ENCODE results near the gene KRT74. TPM values are rescaled to one million over a fixed set of nuclear protein-coding genes. Genes with fewer than 3 reads are reported as not detected.
"Not testable (repeated sequence)": the region's sequence is repeated elsewhere in the genome, so short reads cannot be mapped to it uniquely, and the experiment has no call there.

The KRT74 gene
- total RNA-seq, 1 donor from 2014 or later = not detected

DNA sequence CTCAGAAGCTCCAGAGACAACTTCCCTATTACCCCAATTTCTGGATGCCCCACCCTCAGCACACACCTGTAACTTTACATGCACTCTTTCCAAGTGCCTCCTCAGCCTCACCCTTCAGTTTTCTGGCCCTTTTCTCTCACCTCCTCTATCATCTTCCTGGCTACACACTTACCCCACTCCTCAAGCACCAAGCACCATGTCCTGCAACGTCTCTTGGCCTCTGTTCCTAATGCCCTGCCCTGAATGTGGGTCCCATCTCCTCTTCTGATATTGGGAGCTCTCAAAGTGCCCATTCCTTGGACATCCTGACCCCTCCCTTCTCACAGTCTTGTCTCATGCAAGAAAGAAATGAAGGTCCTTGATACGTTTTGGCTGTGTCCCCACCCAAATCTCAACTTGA, 26.4 kb upstream of the KRT74 start:
- Mint-ChIP-seq H3K36me3 (ENCODE audit: insufficient read depth) (no peaks in the 10 kb centered on the region), H3K27ac (no peak overlapping the region), H3K4me1 (ENCODE audit: low read depth) (peaks cover 5% of the 10 kb centered on the region), H3K27me3 (peaks cover 57% of the 10 kb centered on the region), H3K4me3 (ENCODE audit: low read depth) (no peak overlapping the region), H3K9me3 (ENCODE audit: low read depth) (no peaks in the 10 kb centered on the region)
- TF ChIP-seq, protein P1, sequence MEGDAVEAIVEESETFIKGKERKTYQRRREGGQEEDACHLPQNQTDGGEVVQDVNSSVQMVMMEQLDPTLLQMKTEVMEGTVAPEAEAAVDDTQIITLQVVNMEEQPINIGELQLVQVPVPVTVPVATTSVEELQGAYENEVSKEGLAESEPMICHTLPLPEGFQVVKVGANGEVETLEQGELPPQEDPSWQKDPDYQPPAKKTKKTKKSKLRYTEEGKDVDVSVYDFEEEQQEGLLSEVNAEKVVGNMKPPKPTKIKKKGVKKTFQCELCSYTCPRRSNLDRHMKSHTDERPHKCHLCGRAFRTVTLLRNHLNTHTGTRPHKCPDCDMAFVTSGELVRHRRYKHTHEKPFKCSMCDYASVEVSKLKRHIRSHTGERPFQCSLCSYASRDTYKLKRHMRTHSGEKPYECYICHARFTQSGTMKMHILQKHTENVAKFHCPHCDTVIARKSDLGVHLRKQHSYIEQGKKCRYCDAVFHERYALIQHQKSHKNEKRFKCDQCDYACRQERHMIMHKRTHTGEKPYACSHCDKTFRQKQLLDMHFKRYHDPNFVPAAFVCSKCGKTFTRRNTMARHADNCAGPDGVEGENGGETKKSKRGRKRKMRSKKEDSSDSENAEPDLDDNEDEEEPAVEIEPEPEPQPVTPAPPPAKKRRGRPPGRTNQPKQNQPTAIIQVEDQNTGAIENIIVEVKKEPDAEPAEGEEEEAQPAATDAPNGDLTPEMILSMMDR (IDR thresholded peaks at IDR 0.05; ENCODE audit: unreplicated experiment) = no peak
- DNase-seq (ENCODE audit: low spot score, unreplicated experiment) = no peak

DNA sequence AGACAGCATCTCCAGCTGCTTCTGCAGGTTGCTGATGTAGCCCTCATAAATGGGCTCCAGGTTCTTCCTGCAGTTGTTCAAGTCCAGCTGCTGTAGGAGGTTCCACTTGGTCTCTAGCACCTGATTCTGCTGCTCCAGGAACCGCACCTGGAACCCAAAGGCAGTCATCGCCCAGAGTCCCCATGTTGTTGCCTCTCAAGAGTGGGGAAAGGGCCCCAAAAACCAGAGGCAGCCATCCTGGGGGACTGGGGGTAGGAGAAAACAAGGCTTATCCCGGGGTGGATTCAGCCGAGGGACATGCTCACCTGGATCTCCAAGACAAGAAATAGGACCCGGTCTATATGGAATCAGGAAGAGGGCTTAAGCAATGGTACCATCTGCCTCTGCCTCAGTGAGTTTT, 25.3 kb upstream of the KRT74 start:
- TF ChIP-seq, protein P1 (IDR thresholded peaks at IDR 0.05; ENCODE audit: unreplicated experiment) = no peak
- no peak overlapping the region for H3K4me3 Mint-ChIP-seq (ENCODE audit: low read depth)
- H3K27me3 Mint-ChIP-seq = peaks cover 57% of the 10 kb centered on the region
- H3K27ac Mint-ChIP-seq = no peak overlapping the region
- H3K36me3 Mint-ChIP-seq (ENCODE audit: insufficient read depth) = no peaks in the 10 kb centered on the region
- H3K4me1 Mint-ChIP-seq (ENCODE audit: low read depth) = peaks cover 5% of the 10 kb centered on the region
- no peak for DNase-seq (ENCODE audit: low spot score, unreplicated experiment)
- no peaks in the 10 kb centered on the region for H3K9me3 Mint-ChIP-seq (ENCODE audit: low read depth)

DNA sequence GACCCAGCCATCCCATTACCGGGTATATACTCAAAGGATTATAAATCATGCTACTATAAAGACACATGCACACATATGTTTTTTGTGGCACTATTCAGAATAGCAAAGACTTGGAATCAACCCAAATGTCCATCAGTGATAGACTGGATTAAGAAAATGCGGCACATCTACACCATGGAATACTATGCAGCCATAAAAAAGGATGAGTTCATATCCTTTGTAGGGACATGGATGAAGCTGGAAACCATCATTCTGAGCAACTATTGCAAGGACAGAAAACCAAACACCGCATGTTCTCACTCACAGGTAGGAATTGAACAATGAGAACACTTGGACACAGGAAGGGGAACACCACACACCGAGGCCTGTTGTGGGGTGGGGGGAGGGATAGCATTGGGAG, 20.6 kb upstream of the KRT74 start:
- DNase-seq (ENCODE audit: low spot score, unreplicated experiment); H3K9me3 Mint-ChIP-seq (ENCODE audit: low read depth); H3K4me1 Mint-ChIP-seq (ENCODE audit: low read depth); H3K4me3 Mint-ChIP-seq (ENCODE audit: low read depth); H3K36me3 Mint-ChIP-seq (ENCODE audit: insufficient read depth); H3K27ac Mint-ChIP-seq: not testable (repeated sequence)
- peaks cover 45% of the 10 kb centered on the region for H3K27me3 Mint-ChIP-seq

DNA sequence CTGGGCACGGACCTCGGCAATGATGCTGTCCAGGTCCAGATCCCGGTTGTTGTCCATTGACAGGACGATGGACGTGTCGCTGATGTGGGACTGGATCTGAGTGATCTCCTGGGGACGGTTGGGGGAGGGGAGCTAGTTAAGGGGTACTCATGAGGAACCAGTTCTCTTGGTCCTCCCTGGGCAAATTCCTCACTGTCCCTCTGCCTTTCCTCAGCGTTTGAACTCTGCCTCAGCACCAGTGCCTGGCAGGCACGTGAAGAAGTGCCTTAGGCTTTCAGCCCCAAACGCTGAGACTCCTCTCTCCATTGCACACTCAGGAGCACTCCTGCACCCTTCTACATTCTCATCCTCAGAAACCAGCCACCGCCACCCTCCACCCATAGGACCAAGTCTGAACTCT, 17.9 kb upstream of the KRT74 start:
- Mint-ChIP-seq H3K9me3 (ENCODE audit: low read depth) (no peaks in the 10 kb centered on the region), H3K27me3 (peaks cover 40% of the 10 kb centered on the region), H3K36me3 (ENCODE audit: insufficient read depth) (no peaks in the 10 kb centered on the region), H3K4me3 (ENCODE audit: low read depth) (no peak overlapping the region), H3K4me1 (ENCODE audit: low read depth) (peaks cover 5% of the 10 kb centered on the region), H3K27ac (no peak overlapping the region)
- TF ChIP-seq, protein P1 (IDR thresholded peaks at IDR 0.05; ENCODE audit: unreplicated experiment) = no peak
- no peak for DNase-seq (ENCODE audit: low spot score, unreplicated experiment)

DNA sequence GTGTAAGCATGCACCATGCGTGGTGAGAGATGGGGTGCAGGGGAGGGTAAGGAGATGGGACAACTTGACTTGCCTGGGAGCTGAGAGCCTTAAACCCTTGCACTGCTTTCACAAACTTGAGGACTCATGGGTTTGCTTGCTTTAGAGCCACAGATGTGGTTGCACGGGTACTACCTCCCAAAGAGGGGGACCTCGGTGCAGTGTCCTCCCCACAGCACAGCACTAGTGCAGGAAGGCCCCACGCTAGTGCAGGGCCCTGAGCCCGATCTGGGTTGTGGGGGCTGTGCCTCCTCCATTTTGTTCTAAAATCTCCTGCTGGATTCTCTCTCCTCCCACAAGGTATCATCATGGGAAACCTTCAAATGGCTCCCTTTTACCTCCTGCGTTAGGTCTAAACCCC, 16.4 kb upstream of the KRT74 start:
- TF ChIP-seq, protein P1 (IDR thresholded peaks at IDR 0.05; ENCODE audit: unreplicated experiment) = no peak
- DNase-seq (ENCODE audit: low spot score, unreplicated experiment) = no peak
- Mint-ChIP-seq H3K36me3 (ENCODE audit: insufficient read depth) (no peaks in the 10 kb centered on the region), H3K4me1 (ENCODE audit: low read depth) (no peaks in the 10 kb centered on the region), H3K4me3 (ENCODE audit: low read depth) (no peak overlapping the region), H3K27me3 (peaks cover 52% of the 10 kb centered on the region), H3K27ac (no peak overlapping the region), H3K9me3 (ENCODE audit: low read depth) (no peaks in the 10 kb centered on the region)

DNA sequence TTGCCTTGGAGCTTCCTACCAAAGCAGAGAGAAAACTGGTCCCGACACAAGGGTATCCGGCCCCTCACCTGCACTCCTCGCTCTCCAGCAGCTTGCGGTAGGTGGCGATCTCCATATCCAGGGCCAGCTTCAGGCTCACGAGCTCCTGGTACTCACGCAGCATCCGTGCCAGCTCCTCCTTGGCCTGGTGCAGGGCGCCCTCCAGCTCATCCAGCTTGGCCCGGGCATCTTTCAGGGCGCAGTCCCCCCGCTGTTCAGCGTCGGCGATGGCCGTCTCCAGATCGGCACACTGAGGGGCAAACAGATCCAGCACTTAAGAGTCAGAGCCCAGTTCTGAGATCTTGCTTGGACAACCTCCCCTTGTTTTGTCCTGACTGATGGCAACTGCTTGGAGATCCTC, 13.9 kb upstream of the KRT74 start:
- Mint-ChIP-seq H3K27ac (no peak overlapping the region), H3K4me3 (ENCODE audit: low read depth) (no peak overlapping the region), H3K9me3 (ENCODE audit: low read depth) (no peaks in the 10 kb centered on the region), H3K4me1 (ENCODE audit: low read depth) (no peaks in the 10 kb centered on the region), H3K27me3 (peaks cover 42% of the 10 kb centered on the region), H3K36me3 (ENCODE audit: insufficient read depth) (no peaks in the 10 kb centered on the region)
- no peak for DNase-seq (ENCODE audit: low spot score, unreplicated experiment)
- TF ChIP-seq, protein P1 (IDR thresholded peaks at IDR 0.05; ENCODE audit: unreplicated experiment) = no peak

Data from progenitor cell of endocrine pancreas (in vitro differentiated cells).